HG02588 (cell line): Measurements from ENCODE around the gene MSI2.

Experiments used
- ATAC-seq: cut with Tn5 transposase; IDR thresholded peaks from one replicate; pipeline ENCODE4 v1.9.1; 2021; ENCODE audit warnings: mild to moderate bottlenecking, moderate library complexity; ENCODE audit not compliant: unreplicated experiment

Gene MSI2

DNA sequence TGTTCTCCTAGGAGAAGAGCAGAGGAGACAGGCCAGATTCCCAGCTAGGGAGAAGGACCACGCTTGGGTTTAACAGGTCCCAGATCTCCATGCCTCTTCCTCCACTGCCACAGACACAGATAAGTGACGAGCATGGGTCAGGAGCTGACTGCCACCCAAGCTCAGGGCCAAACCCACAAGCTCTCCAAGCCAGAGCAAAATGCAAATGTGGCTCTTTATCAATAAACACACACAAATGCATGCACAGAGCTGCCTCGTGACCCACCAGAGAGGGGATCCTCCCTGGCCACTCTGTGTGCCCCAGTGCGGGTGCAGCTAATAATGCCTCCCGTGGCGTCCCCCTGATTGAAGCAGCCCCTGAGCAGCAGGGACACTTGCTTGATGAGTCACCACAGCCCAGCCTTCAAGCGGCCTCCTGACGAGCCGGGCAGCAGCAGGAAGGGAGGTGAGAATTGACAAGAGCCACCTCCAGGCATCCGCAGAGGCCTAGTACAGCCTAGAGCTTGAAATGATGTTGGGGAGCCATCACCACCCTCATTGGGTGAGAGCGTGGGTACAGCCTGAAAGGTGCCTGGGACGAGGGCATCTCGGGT, 344.9 kb downstream of the MSI2 start:
- ATAC-seq = no peak

DNA sequence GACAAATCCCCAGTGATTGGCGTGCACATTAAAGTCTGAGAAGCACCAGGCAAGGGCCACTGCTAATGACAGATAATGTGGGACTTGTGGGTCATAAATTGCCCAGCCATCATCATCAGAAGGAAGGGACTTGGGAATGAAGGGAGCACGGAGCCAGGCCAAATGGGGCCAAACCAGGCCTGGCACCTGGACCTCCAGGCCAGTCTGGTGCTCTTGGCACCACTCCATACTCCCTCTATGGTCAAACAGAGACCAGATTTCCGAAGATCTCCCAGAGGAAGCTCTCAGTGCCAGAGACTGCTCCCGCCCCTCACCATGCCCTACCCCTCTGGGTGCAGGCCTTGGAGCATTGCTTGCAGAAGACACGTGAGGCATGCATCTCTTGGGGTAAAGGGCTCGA, 346.6 kb downstream of the MSI2 start:
- ATAC-seq = no peak

DNA sequence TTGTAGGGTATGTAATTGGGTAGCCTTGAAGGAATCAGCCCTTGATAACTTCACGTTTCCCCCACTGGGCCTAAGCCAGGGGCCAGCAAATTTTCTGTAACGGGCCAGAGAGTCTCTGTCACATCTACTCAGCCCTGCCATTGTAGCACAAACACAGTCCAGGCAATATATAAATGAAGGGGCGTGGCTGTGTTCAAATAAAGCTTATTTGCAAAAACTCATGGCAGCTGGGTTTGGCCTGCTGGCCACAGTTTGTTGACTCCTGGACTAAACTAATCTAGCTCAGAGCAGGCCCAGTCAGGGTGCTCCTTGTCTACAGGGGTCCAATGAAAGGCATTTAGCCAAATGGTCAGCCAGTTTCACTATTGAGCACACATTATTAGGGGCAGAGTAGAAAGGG, 347.2 kb downstream of the MSI2 start:
- no peak for ATAC-seq

DNA sequence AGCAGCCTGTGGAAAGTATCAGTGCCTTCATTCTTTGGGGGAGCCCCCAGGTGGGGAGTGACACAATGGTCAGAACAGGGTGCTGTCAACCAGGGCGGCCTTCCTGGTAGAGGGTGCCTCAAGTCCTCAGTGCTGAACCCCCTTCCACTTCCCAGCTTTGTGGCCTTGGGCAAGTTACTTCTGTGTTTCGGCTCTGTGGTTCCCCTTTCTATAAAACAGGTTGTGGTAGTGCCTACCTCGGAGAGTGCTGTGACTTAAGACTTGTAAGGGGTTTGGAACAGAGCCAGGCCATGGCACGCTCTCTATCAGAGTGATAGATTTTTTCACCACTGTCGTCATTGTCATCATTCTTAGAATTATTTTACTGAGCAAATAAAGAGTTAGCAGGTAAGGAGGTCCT, 347.7 kb downstream of the MSI2 start:
- ATAC-seq = no peak

DNA sequence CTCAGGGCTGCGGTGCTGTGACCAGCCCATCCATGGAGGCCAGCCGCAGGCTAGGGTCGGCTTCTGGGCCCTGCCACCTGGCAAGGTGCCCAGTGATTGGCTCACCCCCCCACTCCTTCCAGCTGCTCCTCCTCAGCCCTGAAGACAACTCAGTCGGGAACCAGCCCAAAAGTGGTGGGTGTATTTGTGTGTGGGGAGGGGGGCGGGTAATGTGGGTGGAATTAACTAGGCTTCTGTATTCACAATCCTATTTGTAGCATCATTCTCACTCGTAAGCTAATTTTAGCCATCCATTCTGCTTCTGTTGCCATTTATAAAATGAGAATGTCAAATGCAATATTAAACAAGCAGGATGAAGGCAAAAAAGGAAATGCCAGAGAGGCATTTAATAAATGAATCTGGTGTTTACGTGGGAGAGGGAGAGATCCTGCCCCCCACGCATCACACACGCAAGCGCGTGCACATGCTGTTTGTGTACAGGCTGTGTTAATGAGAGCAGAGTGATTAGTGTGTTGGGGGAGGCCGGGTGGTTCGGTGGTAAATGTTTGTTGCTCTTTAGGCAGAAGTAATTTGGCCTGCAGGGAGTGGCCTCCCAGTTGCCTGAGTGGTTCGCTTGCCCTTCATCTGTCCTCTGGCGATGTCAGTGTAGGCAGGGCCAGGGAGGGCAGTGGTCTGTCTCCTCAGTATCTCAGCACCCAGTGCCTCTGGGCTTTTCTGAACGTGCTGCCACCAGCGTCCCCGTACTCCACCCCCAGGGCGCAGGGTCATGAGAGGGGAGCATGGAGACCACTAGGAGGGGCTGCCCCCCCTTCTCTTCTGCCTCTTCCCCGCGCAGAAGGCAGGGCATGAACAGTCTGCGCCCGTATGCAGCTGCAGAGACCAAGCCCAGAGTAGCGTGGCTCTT, 348.7 kb downstream of the MSI2 start:
- peak; percentile 48 for ATAC-seq

DNA sequence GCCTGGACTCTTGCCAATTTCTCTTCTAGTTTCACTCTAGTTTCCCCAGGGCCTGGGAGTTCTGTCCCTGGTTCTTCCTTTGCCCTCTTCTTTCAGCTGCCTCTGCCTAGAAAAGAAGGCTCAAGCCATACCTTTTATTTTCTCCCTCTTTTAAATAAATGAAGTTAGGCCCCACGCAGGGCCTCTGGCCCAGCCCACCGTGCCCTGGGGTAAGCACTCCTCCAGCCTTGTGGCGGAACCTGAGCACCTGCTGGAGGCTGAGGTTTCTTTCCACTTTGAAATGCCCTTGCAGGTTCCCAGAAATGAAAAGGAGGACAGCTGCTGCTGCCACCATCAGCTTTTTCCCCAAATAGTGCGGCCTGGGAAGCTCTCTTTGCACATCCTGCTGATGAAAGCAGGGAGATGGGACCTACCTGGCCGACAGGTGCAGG, 349.4 kb downstream of the MSI2 start:
- no peak for ATAC-seq

DNA sequence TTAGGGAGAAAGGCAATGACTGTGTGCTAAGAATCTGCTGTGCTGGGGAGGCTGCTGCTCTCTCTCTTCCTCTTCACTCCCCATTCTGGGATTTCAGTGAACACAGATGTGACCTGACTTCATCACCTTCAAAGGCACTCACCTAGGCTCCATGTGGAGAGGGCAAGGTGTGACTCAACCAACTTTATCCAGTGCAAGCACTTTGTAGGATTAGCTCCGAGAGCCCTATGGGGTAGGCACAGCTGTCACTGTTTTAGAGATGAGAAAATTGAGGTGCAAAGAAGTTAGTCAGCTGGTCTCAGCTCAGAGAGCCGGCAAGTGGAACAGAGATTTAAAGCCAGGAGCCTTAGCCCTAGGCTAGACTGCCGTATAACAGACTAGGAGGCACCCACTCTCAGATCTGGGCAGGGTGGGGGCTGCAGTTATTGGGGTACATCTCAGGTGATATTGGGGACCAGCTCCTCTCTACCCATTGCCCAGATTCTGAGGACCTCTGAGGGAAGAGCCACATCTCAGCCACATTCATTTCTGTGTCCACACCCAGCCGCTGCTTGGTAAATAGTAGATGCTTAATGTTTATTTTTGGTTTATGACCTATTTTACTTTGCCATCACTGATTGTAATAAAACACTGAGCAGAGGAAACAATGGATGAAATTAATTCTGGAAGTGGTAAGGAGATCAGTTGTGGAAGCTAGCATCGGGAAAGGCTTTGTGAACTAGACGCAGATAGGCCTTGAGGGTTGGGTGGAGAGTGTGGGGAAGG, 350.0 kb downstream of the MSI2 start:
- ATAC-seq = no peak

DNA sequence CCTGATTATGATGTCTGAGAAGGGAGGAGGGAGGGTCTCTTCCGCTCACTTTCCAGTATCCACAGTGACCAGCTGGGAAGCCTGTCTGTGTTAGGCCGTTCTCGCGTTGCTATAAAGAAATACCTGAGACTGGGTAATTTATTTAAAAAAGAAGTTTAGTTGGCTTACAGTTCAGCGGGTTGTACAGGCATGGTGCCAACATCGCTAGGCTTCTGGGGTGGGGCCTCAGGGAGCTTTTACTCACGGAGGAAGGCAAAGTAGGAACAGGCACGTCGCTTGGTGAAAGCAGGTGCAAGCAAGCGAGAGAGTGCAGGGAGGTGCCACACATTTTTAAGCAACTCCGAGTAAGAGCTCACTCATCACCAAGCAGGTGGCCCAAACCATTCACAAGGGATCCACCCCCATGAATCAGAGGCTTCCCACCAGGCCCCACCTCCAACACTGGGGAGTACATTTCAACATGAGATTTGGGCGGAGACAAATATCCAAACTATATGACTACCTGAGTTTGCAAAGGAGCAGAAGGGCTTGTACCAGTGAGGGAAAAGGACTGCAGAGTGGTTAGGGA, 351.3 kb downstream of the MSI2 start:
- no peak for ATAC-seq

DNA sequence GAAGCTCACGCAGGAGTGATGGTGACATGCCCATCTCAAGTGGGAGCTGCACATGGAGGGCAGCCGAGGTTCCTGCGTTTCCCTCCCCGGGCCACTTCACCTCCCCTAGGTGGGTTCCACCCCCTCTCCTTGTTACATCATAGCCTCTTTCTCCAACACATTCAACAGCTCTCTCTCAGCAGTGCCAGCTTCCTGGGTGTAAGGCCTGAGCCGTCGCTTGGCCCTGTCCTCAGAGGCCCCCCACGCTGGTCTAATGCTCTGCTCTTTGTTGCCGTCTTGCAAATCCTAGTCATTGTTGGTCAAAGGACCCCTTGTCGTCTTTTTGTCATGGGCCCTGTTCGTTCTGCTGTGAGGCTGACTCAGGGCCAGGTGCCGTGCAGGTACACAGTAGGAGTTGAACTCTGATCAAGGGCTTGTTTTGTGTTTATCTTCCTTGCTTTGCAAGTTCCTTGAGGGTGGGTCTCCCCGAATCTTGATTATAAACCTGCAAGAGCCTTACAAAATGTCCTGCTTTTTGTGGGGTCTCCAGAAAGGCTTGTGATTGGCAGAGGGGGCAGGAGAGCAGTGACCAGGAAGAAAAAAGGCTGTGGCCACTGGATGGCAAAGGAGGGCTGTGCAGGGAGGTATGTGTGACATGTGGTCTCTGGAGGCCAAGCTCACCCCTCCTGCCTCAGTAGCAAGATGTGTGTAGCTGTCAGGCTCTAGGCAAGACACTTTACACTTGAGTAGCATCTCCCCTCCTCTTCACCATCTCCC, 352.2 kb downstream of the MSI2 start:
- no peak for ATAC-seq

DNA sequence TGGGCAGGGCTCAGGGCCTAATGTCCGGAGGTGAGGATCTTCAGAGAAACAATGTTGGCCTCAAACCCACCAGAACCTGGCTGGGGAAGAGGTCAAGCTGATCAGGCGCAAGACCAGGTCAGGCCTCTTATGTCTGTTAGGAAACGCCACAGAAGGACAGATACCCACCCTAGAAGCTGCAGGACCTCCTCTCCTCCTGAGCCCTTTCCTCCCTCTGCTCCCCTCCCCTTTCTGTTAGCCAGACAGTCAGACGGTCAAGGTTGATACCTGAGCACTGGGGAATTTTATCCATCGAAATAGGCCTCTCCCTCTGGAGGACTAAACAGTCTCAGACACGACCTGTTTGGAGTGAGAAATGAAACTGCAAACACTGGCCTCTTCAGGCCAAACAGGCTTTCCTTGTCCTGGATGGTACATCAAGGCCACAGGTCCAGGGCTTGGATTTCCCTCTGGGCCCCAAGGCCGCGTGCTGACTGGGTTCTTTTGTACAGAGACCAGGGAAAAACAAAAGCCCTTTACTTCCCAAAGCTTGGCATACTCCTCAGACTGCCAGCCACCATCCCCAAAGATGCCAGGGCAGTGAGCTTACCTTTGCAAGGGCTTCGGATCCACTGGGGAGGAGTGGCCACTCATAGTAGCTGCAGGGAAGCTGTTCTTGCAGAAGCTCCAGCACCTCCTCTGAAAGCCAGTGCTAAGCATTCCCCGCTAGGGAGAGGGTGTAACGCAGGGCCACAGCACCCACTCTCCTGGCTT, 353.0 kb downstream of the MSI2 start:
- ATAC-seq = no peak

DNA sequence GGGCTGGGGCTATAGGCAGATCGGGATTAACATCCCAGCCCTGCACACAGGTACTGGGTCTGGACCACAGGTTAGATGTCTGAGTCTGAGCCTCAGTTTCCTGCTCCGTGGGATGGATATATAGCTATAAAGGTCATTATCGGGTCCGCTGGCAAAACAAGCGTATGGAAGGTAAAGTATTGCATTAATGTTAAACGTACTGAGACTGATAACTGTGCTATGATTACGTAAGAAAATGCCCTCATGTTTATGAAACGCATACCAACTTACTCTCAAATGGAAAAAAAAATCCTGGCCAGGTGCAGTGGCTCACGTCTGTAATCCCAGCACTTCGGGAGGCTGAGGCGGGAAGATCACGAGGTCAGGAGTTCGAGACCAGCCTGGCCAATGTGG, 353.6 kb downstream of the MSI2 start:
- no peak for ATAC-seq

DNA sequence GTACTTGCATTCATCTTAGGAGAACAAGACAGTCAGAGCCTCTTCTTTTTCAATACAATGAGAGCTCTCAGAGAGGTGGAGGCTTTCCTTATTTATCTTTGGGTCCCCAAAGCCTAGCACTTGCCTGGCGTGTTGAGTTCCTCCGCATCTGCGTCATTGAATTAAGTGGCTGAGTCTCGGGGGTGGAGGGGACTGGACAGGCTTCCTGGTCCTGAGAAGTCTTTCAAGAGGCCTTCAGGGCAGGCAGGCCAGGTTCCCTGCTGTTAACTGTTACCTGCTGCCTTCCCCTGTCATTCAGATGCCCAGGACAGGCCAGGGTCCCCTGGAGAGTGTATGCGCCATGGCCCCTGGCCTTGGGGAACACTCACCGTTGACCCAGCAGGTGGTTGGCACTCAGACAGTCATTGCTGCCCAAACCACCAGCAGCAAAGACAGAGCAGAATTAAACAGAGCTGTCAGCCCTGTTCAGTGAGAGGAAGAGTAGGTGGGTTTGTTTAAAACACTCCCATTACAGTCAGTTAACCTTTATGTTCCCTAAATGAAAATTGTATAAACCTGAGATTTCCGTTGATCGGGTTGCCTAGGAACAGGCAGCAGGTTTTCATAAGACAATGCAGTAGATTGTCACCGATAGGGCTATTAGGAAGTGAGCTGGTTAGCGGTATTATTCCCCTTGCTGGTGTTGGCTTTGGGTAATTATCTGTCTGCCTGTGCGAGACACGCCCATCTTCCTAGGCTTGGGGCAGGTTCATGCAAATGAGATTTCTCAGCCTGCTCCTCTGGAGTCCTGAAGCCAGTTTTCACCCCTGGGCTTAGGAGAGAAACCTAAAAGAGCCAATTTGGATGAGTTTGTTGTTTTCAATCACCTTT, 356.1 kb downstream of the MSI2 start:
- no peak for ATAC-seq

DNA sequence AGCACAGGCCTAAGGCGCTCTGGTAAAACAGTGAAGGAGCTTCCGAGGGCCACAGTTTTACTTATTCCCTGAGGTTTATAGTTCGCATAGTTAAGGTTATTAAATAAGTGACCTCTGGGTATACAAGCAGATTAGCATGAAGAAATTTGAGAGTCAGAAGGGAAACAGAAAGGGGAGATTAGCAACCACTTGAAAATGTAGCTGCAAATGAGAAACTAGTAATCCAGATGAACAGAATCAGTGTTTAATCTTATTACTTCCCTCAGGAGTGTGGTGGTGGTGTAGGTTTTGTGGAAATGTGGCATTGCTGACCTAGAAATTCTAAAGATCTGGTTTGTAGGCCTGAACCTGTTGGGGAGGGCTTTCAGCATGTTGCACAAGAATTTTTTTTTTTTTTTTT, 358.4 kb downstream of the MSI2 start:
- no peak for ATAC-seq

DNA sequence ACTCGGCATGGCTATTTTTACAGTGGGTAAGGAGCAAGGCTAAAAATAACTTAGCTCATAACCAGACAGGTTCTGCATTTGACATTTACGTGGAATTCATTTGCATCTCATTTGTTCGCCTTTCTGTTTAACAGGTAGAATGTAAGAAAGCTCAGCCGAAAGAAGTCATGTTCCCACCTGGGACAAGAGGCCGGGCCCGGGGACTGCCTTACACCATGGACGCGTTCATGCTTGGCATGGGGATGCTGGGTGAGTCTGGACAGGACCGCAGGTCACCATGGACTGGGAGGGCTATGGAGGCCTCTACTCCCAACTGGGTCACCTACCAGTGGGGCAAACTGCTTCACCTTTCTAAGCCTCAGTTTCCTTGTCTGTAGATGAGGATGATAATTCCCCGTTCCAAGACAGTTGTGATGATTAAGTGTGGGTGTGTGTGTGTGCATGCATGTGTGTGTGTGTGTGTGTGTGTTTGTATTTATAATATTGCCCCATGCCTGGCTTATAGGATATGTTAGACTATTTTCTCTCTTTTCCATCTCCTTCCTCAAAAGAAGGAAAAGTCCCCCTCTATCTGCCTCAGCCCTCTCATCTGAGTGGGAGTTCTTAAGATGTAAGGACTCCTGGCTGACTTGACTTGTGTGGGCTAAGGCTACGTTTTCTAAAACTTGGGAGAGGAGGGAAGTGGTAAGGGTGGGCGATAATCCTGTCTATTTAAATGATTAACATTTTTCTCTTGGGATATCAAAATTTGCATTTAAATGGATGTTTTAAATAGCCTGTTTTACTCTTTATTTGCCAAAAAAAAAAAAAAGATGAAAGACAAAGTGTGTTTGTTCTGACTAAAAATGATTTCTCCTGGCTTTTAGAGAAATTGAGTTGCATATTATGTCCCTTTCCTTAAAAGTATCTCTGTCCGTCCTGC, 359.8 kb downstream of the MSI2 start:
- ATAC-seq = no peak

DNA sequence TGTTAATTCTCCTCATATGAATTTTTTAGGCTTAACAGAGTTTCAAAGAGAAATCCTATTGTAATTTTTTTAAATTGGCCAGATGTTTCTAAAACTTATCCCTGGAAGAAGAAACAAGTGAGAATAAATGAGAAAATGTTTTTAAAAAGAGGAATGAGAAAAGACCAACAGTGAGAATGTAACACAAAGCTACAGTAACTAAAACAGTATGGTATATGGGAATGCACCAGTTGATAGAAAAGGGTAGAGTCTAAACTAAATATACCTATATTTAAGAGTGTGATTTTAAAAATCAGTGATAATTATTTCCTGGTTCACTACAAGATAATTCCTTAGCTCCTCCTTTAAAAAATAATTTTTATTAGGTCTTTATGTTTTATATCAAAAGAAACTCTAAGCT, 360.9 kb downstream of the MSI2 start:
- no peak for ATAC-seq

DNA sequence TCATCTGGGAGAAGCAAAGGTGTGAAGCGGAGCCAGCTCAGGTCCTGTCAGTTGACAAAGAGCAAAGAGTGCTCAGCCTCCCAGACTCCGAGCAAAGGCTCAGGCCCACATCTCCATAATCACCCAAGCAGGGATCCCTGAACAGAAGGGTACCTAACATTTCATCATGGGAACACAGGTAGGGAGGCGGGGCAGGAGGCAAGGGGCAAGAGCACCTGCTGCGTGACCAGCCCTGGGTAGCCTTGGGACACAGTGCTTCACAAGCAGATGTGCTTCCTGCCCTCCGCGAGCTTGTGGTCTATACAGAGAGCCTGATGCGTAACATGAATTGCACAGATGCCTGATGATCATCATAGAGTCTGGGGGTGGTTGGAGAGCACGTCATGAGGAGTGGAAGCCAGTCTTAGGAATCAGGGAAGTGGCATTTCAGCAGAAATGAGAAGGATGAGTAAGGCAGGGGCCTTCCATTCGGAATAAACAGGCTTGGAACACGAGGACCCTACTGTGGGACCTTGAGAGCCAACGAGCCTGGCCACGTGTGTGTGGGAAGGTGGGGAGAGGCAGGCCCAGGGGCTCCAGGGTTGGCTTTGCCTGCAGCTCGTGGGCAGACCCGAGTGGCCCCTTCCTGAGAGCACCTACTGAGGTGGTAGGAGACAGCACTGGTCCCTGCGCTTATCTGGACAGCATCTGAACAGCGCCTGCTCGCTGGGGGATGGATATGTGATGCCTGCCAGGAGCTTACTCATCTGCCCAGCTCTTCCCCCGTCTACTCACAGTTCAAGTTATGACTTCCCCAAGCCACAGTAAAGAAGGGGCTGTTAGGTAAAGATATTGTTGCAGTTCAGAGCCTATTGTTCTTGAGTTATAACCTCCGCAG, 363.0 kb downstream of the MSI2 start:
- ATAC-seq = no peak

DNA sequence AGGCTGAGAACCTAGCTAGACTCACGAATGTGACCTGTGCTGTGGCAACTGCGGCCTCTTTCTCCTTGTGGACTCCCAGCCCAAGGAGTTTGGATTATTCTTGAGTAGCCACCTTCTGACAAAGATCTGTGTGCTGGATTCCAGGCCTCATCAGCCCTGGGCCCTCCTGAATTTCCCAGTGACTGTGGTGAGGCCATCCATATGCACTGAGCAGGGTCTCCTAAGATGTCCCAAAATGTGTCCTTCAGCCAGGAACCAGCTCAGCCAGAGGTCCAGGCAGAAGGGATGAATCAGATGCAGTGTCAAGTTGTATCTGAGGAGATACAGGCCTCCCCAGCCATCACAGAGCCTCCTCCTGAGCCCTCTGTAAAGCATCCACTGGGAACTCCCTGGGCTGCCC, 364.3 kb downstream of the MSI2 start:
- no peak for ATAC-seq
